Stimulated activated CD8-positive, alpha-beta memory T cell treated with anti-CD3 and anti-CD28 coated beads, Interleukin-2, amount 100 ng/mL, for 48 hours (primary cell): Measurements from ENCODE around the gene RAB14.

Source experiments
- DNase-seq, 2 donors: peaks; one replicate each; pipeline ENCODE4 v3.0.0-alpha.2; 2020; ENCODE audit warnings: low read depth in 2 of 2

Gene RAB14

GRCh38 chr9:121219530-121219929 is 17.9 kb upstream of the RAB14 start:
- no peak for DNase-seq

GRCh38 chr9:121218357-121219027 is 16.8 kb upstream of the RAB14 start:
- no peak for DNase-seq

GRCh38 chr9:121217609-121218292 is 16.1 kb upstream of the RAB14 start:
- no peak for DNase-seq

GRCh38 chr9:121216271-121216805 is 14.7 kb upstream of the RAB14 start:
- no peak for DNase-seq

GRCh38 chr9:121214005-121214404 is 12.3 kb upstream of the RAB14 start:
- DNase-seq = no peak

- peak; percentile 55 to 66 for DNase-seq
These were observed 11.6 kb upstream of the RAB14 start for GRCh38 chr9:121213136-121213806.

GRCh38 chr9:121210536-121210935 is 8.9 kb upstream of the RAB14 start:
- no peak for DNase-seq

GRCh38 chr9:121207371-121207940 is 5.8 kb upstream of the RAB14 start:
- no peak for DNase-seq

GRCh38 chr9:121206516-121207370 is 5.1 kb upstream of the RAB14 start:
- DNase-seq = no peak

GRCh38 chr9:121204611-121205010 is 2.9 kb upstream of the RAB14 start:
- no peak for DNase-seq

- no peak for DNase-seq
These were observed 2.5 kb upstream of the RAB14 start for GRCh38 chr9:121204121-121204520.

GRCh38 chr9:121201045-121201737 is 478 bp downstream of the RAB14 start:
- DNase-seq = peak; percentile 13 to 31

GRCh38 chr9:121200356-121200755 is 1.3 kb downstream of the RAB14 start:
- DNase-seq = no peak

GRCh38 chr9:121199921-121200320 is 1.7 kb downstream of the RAB14 start:
- no peak for DNase-seq

GRCh38 chr9:121198512-121199042 is 3.1 kb downstream of the RAB14 start:
- no peak for DNase-seq

- DNase-seq = no peak
These were observed 4.5 kb downstream of the RAB14 start for GRCh38 chr9:121197132-121197531.

GRCh38 chr9:121196389-121196788 is 5.3 kb downstream of the RAB14 start:
- no peak for DNase-seq

GRCh38 chr9:121194730-121195129 is 6.9 kb downstream of the RAB14 start:
- no peak for DNase-seq

GRCh38 chr9:121192959-121193640 is 8.6 kb downstream of the RAB14 start:
- no peak for DNase-seq

- DNase-seq = no peak
These were observed 9.2 kb downstream of the RAB14 start for GRCh38 chr9:121192518-121192917.
